Measurements from ENCODE around the gene HCN2. TPM values are rescaled to one million over a fixed set of nuclear protein-coding genes. Genes with fewer than 3 reads are reported as not detected.

HCN2 gene
- total RNA-seq, 1 experiment from 2014 or later = 3.9 TPM

GRCh38 chr19:647566-648284 lies 58.0 kb downstream of the HCN2 start:
- Histone ChIP-seq H3K4me1 (no peaks in the 10 kb centered on the region), H3K27me3 (replicated peaks; ENCODE audit: control insufficient read depth, insufficient read depth, low read length) (no peaks in the 10 kb centered on the region), H3K9me3 (no peaks in the 10 kb centered on the region), H3K36me3 (ENCODE audit: control insufficient read depth, insufficient read depth, low read length) (no peaks in the 10 kb centered on the region), H3K4me3 (ENCODE audit: low read depth, low read length) (no peak overlapping the region)
- H3K36me3 Mint-ChIP-seq (ENCODE audit: insufficient read depth, unreplicated experiment) = peaks cover 44% of the 10 kb centered on the region
- intact Hi-C loops (cut with micrococcal nuclease; ENCODE audit: unreplicated experiment) = no loop called here
- no peaks in the 10 kb centered on the region for H3K27me3 Mint-ChIP-seq (ENCODE audit: insufficient read depth, unreplicated experiment)
- H3K9me3 Mint-ChIP-seq (ENCODE audit: unreplicated experiment) = no peaks in the 10 kb centered on the region
- H3K4me1 Mint-ChIP-seq (ENCODE audit: low read depth, unreplicated experiment) = no peaks in the 10 kb centered on the region
- no peak overlapping the region for H3K4me3 Mint-ChIP-seq (ENCODE audit: unreplicated experiment)
- TF ChIP-seq CTCF (IDR thresholded peaks at IDR 0.05; ENCODE audit: insufficient read depth in 1 of 2, low read depth in 1 of 2, low read length in 1 of 2, severe bottlenecking in 1 of 2, unreplicated experiment in 1 of 2) = no peak
- BruUV-seq (replicated peaks) = TSS peak; percentile 68
- DNase-seq = no peak
- H3K27ac Mint-ChIP-seq (ENCODE audit: unreplicated experiment) = no peak overlapping the region
- POLR2A ChIA-PET = no interaction called here
- CTCF ChIA-PET = no interaction called here

GRCh38 chr19:648305-648704 lies 58.6 kb downstream of the HCN2 start:
- no peak overlapping the region for H3K4me3 ChIP-seq (ENCODE audit: low read depth, low read length)
- H3K9me3 Mint-ChIP-seq (ENCODE audit: unreplicated experiment) = no peaks in the 10 kb centered on the region
- H3K27ac Mint-ChIP-seq (ENCODE audit: unreplicated experiment) = no peak overlapping the region
- POLR2A ChIA-PET = no interaction called here
- H3K4me3 Mint-ChIP-seq (ENCODE audit: unreplicated experiment) = no peak overlapping the region
- H3K27me3 ChIP-seq (replicated peaks; ENCODE audit: control insufficient read depth, insufficient read depth, low read length) = no peaks in the 10 kb centered on the region
- CTCF ChIA-PET = no interaction called here
- TF ChIP-seq CTCF (IDR thresholded peaks at IDR 0.05; ENCODE audit: insufficient read depth in 1 of 2, low read depth in 1 of 2, low read length in 1 of 2, severe bottlenecking in 1 of 2, unreplicated experiment in 1 of 2) = no peak
- H3K9me3 ChIP-seq = no peaks in the 10 kb centered on the region
- H3K36me3 Mint-ChIP-seq (ENCODE audit: insufficient read depth, unreplicated experiment) = peaks cover 44% of the 10 kb centered on the region
- no peak for DNase-seq
- H3K4me1 Mint-ChIP-seq (ENCODE audit: low read depth, unreplicated experiment) = no peaks in the 10 kb centered on the region
- no peaks in the 10 kb centered on the region for H3K4me1 ChIP-seq
- no peaks in the 10 kb centered on the region; the same call in 1 of the 2 replicates for H3K36me3 ChIP-seq (ENCODE audit: control insufficient read depth, insufficient read depth, low read length)
- intact Hi-C loops (cut with micrococcal nuclease; ENCODE audit: unreplicated experiment) = no loop called here
- no TSS peak for BruUV-seq (replicated peaks)
- no peaks in the 10 kb centered on the region for H3K27me3 Mint-ChIP-seq (ENCODE audit: insufficient read depth, unreplicated experiment)

- Mint-ChIP-seq H3K4me1 (ENCODE audit: low read depth, unreplicated experiment) (no peaks in the 10 kb centered on the region), H3K9me3 (ENCODE audit: unreplicated experiment) (no peaks in the 10 kb centered on the region), H3K4me3 (ENCODE audit: unreplicated experiment) (no peak overlapping the region), H3K27ac (ENCODE audit: unreplicated experiment) (no peak overlapping the region), H3K36me3 (ENCODE audit: insufficient read depth, unreplicated experiment) (peaks cover 53% of the 10 kb centered on the region), H3K27me3 (ENCODE audit: insufficient read depth, unreplicated experiment) (no peaks in the 10 kb centered on the region)
- CTCF ChIA-PET = no interaction called here
- H3K4me1 ChIP-seq = no peaks in the 10 kb centered on the region
- TF ChIP-seq CTCF (IDR thresholded peaks at IDR 0.05; ENCODE audit: insufficient read depth in 1 of 2, low read depth in 1 of 2, low read length in 1 of 2, severe bottlenecking in 1 of 2, unreplicated experiment in 1 of 2) = no peak
- H3K4me3 ChIP-seq (ENCODE audit: low read depth, low read length) = no peak overlapping the region
- no TSS peak for BruUV-seq (replicated peaks)
- intact Hi-C loops (cut with micrococcal nuclease; ENCODE audit: unreplicated experiment) = no loop called here
- no peaks in the 10 kb centered on the region; the same call in 1 of the 2 replicates for H3K36me3 ChIP-seq (ENCODE audit: control insufficient read depth, insufficient read depth, low read length)
- no peak for DNase-seq
- POLR2A ChIA-PET = no interaction called here
- no peaks in the 10 kb centered on the region for H3K9me3 ChIP-seq
- H3K27me3 ChIP-seq (replicated peaks; ENCODE audit: control insufficient read depth, insufficient read depth, low read length) = no peaks in the 10 kb centered on the region
These were observed 59.5 kb downstream of the HCN2 start for GRCh38 chr19:648904-649801.

Measured in Caco-2 (cell line).